Measurements from ENCODE around the gene ZNF423. TPM values are rescaled to one million over a fixed set of nuclear protein-coding genes. Genes with fewer than 3 reads are reported as not detected.

ZNF423 gene
- total RNA-seq, 4 donors from 2014 or later, result 1.4 to 20.6 (median 4.7) TPM

DNA sequence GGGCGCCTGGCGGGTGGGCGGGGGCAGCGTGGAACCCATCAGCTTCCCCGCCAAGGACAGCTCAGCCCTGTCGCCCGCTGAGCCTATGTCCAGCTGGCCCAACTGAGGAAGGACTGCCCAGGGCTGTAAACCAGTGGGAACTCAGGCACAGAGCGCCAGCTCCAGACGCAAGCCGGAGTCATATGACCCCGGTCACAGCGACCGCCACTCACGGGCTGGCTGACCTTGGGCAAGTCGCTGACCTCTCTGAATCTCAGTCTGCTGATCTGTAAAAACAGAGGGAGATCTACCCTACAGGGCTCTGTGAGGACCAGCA lies 312.3 kb downstream of the ZNF423 start:
- peaks cover 0 to 5% (median 0%) of the 10 kb centered on the region in 4 donors for H3K4me1 ChIP-seq
- peak overlapping the region in 3 of 4 donors; percentile 35 to 54 (median 42) for H3K27ac ChIP-seq
- TF ChIP-seq POLR2A (IDR thresholded peaks at IDR 0.05), result no peak
- TF ChIP-seq, protein P1, sequence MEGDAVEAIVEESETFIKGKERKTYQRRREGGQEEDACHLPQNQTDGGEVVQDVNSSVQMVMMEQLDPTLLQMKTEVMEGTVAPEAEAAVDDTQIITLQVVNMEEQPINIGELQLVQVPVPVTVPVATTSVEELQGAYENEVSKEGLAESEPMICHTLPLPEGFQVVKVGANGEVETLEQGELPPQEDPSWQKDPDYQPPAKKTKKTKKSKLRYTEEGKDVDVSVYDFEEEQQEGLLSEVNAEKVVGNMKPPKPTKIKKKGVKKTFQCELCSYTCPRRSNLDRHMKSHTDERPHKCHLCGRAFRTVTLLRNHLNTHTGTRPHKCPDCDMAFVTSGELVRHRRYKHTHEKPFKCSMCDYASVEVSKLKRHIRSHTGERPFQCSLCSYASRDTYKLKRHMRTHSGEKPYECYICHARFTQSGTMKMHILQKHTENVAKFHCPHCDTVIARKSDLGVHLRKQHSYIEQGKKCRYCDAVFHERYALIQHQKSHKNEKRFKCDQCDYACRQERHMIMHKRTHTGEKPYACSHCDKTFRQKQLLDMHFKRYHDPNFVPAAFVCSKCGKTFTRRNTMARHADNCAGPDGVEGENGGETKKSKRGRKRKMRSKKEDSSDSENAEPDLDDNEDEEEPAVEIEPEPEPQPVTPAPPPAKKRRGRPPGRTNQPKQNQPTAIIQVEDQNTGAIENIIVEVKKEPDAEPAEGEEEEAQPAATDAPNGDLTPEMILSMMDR (IDR thresholded peaks at IDR 0.05), result no peak
- no peaks in the 10 kb centered on the region for H3K27me3 ChIP-seq
- H3K4me3 ChIP-seq, result no peak overlapping the region
- no peak for DNase-seq
- no peaks in the 10 kb centered on the region for H3K36me3 ChIP-seq
- H3K9me3 ChIP-seq, result no peaks in the 10 kb centered on the region

GRCh38 chr16:49542946-49543630 lies 312.8 kb downstream of the ZNF423 start:
- TF ChIP-seq, protein P1 (IDR thresholded peaks at IDR 0.05), result no peak
- no peak for TF ChIP-seq POLR2A (IDR thresholded peaks at IDR 0.05)
- Histone ChIP-seq H3K4me1 (peaks cover 0 to 5% (median 0%) of the 10 kb centered on the region in 4 donors), H3K9me3 (no peaks in the 10 kb centered on the region), H3K36me3 (no peaks in the 10 kb centered on the region), H3K4me3 (no peak overlapping the region), H3K27me3 (no peaks in the 10 kb centered on the region), H3K27ac (peak overlapping the region in 3 of 4 donors; percentile 35 to 54 (median 42))
- peak in 1 of 3 donors; percentile 31 for DNase-seq

DNA sequence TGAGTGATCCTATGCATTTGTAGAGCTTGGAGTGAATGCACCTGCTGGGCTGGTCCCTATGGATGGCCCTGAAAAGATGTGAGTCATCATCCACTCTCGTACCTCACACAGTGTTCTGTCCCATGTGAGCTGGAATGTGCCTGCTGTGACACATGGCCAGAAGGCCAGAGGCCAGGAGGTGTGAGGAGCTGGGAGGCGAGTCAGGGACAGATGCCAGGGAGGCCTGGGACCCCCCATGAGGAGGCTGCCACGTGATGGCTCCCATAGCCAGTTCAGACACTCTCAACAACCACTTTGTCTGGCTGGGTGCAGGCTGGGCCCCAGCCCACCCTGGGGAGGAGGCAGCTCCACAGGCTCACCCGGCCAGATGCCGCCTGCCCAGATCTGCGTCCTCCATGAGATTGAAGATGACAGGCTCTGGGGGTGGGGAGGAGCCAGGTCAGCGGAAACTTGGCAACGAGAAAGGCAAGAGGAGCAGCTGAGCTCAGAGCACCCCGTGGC lies 313.5 kb downstream of the ZNF423 start:
- peak in 1 of 3 donors; percentile 38 for DNase-seq
- TF ChIP-seq POLR2A (IDR thresholded peaks at IDR 0.05), result no peak
- TF ChIP-seq, protein P1 (IDR thresholded peaks at IDR 0.05), result no peak

GRCh38 chr16:49540836-49541235 lies 315.1 kb downstream of the ZNF423 start:
- Histone ChIP-seq H3K36me3 (no peaks in the 10 kb centered on the region), H3K4me1 (peaks cover 0 to 5% (median 0%) of the 10 kb centered on the region in 4 donors), H3K4me3 (no peak overlapping the region), H3K27ac (no peak overlapping the region), H3K27me3 (no peaks in the 10 kb centered on the region), H3K9me3 (no peaks in the 10 kb centered on the region)
- DNase-seq, result peak in 1 of 3 donors; percentile 15
- TF ChIP-seq, protein P1 (IDR thresholded peaks at IDR 0.05), result no peak
- TF ChIP-seq POLR2A (IDR thresholded peaks at IDR 0.05), result no peak

More for the DNA sequence above, 313.5 kb downstream of the ZNF423 start:
- Histone ChIP-seq H3K27me3 (no peaks in the 10 kb centered on the region), H3K9me3 (no peaks in the 10 kb centered on the region), H3K4me1 (peaks cover 0 to 5% (median 0%) of the 10 kb centered on the region in 4 donors), H3K36me3 (no peaks in the 10 kb centered on the region), H3K27ac (peak overlapping the region in 2 of 4 donors; percentile 25 to 54), H3K4me3 (no peak overlapping the region)

DNA sequence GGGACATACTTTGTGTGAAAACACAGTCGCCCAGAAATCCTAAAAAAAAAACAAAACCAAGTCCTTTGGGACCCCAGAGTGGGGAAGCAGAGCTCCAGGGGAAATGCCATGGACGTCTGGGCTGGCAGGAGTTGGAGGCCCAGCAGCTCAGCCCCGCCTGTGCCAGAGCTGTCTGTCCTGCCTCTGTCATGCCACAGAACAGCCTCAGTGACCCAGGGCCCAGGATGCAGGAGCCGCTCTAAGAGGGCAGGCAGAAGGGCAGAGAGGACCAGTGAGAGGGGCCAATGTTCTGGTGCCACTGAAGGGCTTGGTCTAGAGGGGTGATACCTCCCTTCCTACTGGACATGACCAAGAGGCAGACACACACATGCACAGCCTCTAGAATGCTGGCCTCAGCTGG lies 316.2 kb downstream of the ZNF423 start:
- peak in 1 of 3 donors; percentile 28 for DNase-seq
- Histone ChIP-seq H3K4me3 (no peak overlapping the region), H3K27me3 (no peaks in the 10 kb centered on the region), H3K27ac (no peak overlapping the region), H3K4me1 (peaks cover 0 to 5% (median 0%) of the 10 kb centered on the region in 4 donors), H3K36me3 (no peaks in the 10 kb centered on the region), H3K9me3 (no peaks in the 10 kb centered on the region)
- no peak for TF ChIP-seq POLR2A (IDR thresholded peaks at IDR 0.05)
- TF ChIP-seq, protein P1 (IDR thresholded peaks at IDR 0.05), result no peak

All from Peyer's patch (tissue), 4 donors.